ENCODE measurements around the gene FOXA3. TPM values are rescaled to one million over a fixed set of nuclear protein-coding genes. Genes with fewer than 3 reads are reported as not detected.

Gene FOXA3
- total and polyA plus RNA-seq, 10 of the 15 experiments (the other 5 are each of a cell fraction or from before 2014, with no cell fraction given) = 0.04 to 0.83 (median 0.11) TPM; not detected in 5

GRCh38 chr19:45876411-45877197, 12.5 kb downstream of the FOXA3 start (continued):
- TF ChIP-seq PRDM15 (CRISPR knock-in tag; IDR thresholded peaks at IDR 0.05) (no peak), KLF5 (IDR thresholded peaks at IDR 0.05; ENCODE audit: partially characterized antibody) (no peak), RUNX3 (IDR thresholded peaks at IDR 0.05; ENCODE audit: low read length) (no peak), ZNF207 (IDR thresholded peaks at IDR 0.05; ENCODE audit: borderline replicate concordance) (no peak), MAX (IDR thresholded peaks at IDR 0.05; ENCODE audit: low read depth, low read length) (no peak), MLLT1 (IDR thresholded peaks at IDR 0.05) (peak; percentile 80), ASH2L (IDR thresholded peaks at IDR 0.05; ENCODE audit: borderline replicate concordance, low read depth) (no peak), TAF1 (IDR thresholded peaks at IDR 0.05; ENCODE audit: borderline replicate concordance, low read depth, low read length) (0 out of 2 replicates have a peak, but pooled peaks have one; percentile 10), ESRRA (IDR thresholded peaks at IDR 0.05; ENCODE audit: low read length) (no peak), KAT2A (conservative IDR thresholded peaks at IDR 0.05; ENCODE audit: control insufficient read depth, low read depth, low read length) (no peak), PBX3 (IDR thresholded peaks at IDR 0.05; ENCODE audit: insufficient replicate concordance, low read depth, low read length) (no peak), POLR2A (IDR thresholded peaks at IDR 0.05; ENCODE audit: low read depth, low read length) (peak; percentile 60), POU2F2 (IDR thresholded peaks at IDR 0.05; ENCODE audit: borderline replicate concordance, low read depth, low read length) (no peak), MEF2A (IDR thresholded peaks at IDR 0.05; ENCODE audit: insufficient read depth, low read depth, low read length) (no peak), SMAD5 (IDR thresholded peaks at IDR 0.05; ENCODE audit: low read depth) (no peak), ELK1 (IDR thresholded peaks at IDR 0.05; ENCODE audit: low read depth, low read length) (no peak), CBFB (IDR thresholded peaks at IDR 0.05; ENCODE audit: low read depth) (no peak), IKZF2 (IDR thresholded peaks at IDR 0.05) (peak; percentile 57 to 61), EGR1 (IDR thresholded peaks at IDR 0.05; ENCODE audit: borderline replicate concordance in 1 of 2, low read depth in 2 of 2, low read length in 2 of 2) (no peak; a peak in 1 of 3 replicates), CHD1 (IDR thresholded peaks at IDR 0.05; ENCODE audit: low read depth, low read length) (no peak), RAD21 (IDR thresholded peaks at IDR 0.05; ENCODE audit: insufficient read depth, low read depth, low read length) (no peak), PKNOX1 (IDR thresholded peaks at IDR 0.05) (no peak)

Measured in GM12878 (cell line).